Hepatocyte (in vitro differentiated cells): ENCODE measurements around the gene FCER2. TPM values are rescaled to one million over a fixed set of nuclear protein-coding genes. Genes with fewer than 3 reads are reported as not detected.
A peak's percentile ranks its signal among the peaks of the same experiment; 100 is the strongest.

ENCODE experiments used
- DNase-seq: peaks from one replicate; pipeline ENCODE4 v3.0.0-alpha.2; 2016; ENCODE audit warnings: low spot score
- H2AFZ ChIP-seq: fragments of 200-600 bp; sonication (generic); 2 replicates; pipeline ENCODE4 v1.6.0; 2016; ENCODE audit warnings: antibody characterized with exemption, mild to moderate bottlenecking
- H3K27ac ChIP-seq: fragments of 200-600 bp; sonication (generic); 2 replicates; pipeline ENCODE4 v1.5.1; 2016; ENCODE audit warnings: mild to moderate bottlenecking
- H3K27me3 ChIP-seq: fragments of 200-600 bp; sonication (generic); 2 replicates; pipeline ENCODE4 v1.6.1; 2016
- H3K36me3 ChIP-seq: fragments of 200-600 bp; sonication (generic); replicated peaks from 2 replicates; pipeline ENCODE4 v1.5.1; 2016; ENCODE audit warnings: low read depth; ENCODE audit not compliant: insufficient read depth
- H3K4me1 ChIP-seq: fragments of 200-600 bp; sonication (generic); 2 replicates; pipeline ENCODE4 v1.5.1; 2016; ENCODE audit warnings: mild to moderate bottlenecking, moderate library complexity; ENCODE audit not compliant: insufficient read depth
- H3K4me2 ChIP-seq: fragments of 200-600 bp; sonication (generic); 2 replicates; pipeline ENCODE4 v1.6.0; 2016
- H3K4me3 ChIP-seq: fragments of 200-600 bp; sonication (generic); 2 replicates; pipeline ENCODE4 v1.5.1; 2016; ENCODE audit warnings: mild to moderate bottlenecking
- H3K79me2 ChIP-seq: fragments of 200-600 bp; sonication (generic); 2 replicates; pipeline ENCODE4 v1.6.0; 2017; ENCODE audit warnings: mild to moderate bottlenecking
- H3K9me2 ChIP-seq: fragments of 200-600 bp; sonication (generic); replicated peaks from 2 replicates; pipeline ENCODE4 v1.6.0; 2017; ENCODE audit warnings: mild to moderate bottlenecking; ENCODE audit not compliant: insufficient read depth
- H3K9me3 ChIP-seq: fragments of 200-600 bp; sonication (generic); 2 replicates; pipeline ENCODE4 v1.5.1; 2016; ENCODE audit warnings: low read depth, mild to moderate bottlenecking
- H4K20me1 ChIP-seq: fragments of 200-600 bp; sonication (generic); 2 replicates; pipeline ENCODE4 v1.6.0; 2016; ENCODE audit warnings: mild to moderate bottlenecking; ENCODE audit not compliant: insufficient read depth, poor library complexity, severe bottlenecking
- CTCF ChIP-seq: fragments of 200-600 bp; sonication (generic); IDR thresholded peaks from 2 replicates; pipeline ENCODE4 v1.5.1; 2016; ENCODE audit warnings: antibody characterized with exemption, mild to moderate bottlenecking; ENCODE audit not compliant: poor library complexity
- EZH2 ChIP-seq: fragments of 200-600 bp; sonication (generic); IDR thresholded peaks from 2 replicates; pipeline ENCODE4 v1.6.1; 2016; ENCODE audit warnings: antibody characterized with exemption, mild to moderate bottlenecking, borderline replicate concordance
- EZH2phosphoT487 ChIP-seq: fragments of 200-600 bp; sonication (generic); IDR thresholded peaks from one replicate; pipeline ENCODE4 v1.6.1; 2018; ENCODE audit warnings: antibody characterized with exemption, mild to moderate bottlenecking, low read depth, moderate library complexity; ENCODE audit not compliant: unreplicated experiment, severe bottlenecking
- WGBS: methylation state at CpG from one replicate; pipeline ENCODE4 v1.1.6; 2016; ENCODE audit warnings: low lambda C conversion rate; ENCODE audit errors: missing lambda C conversion rate; 5-methylcytosine and 5-hydroxymethylcytosine counted together
- polyA plus RNA-seq: library from polyadenylated mRNA; unstranded; fragments of >200 nt; fragmentation: Nextera tagmentation; extraction: Ambion mirVana; gene quantifications from 2 replicates; pipeline ENCODE4 v1.2.1, GENCODE V29; 2016
- total RNA-seq: library from RNA; depleted of rRNA; stranded (reverse); fragments of >200 nt; gene quantifications from 2 replicates; pipeline ENCODE4 v1.2.3, GENCODE V29; 2014

Gene FCER2
- total and polyA plus RNA-seq, 2 experiments from 2014 or later = not detected

- TF ChIP-seq EZH2 (no peak), EZH2phosphoT487 (no peak), CTCF (no peak)
- no peak for DNase-seq
- H3K4me2 ChIP-seq = no peak overlapping the region
- no peak overlapping the region for H3K4me3 ChIP-seq
- no peak overlapping the region for H3K27ac ChIP-seq
- H3K79me2 ChIP-seq = no peaks in the 10 kb centered on the region
- H3K4me1 ChIP-seq = no peaks in the 10 kb centered on the region
- H2AFZ ChIP-seq = no peak overlapping the region
- no peaks in the 10 kb centered on the region for H3K9me3 ChIP-seq
- peaks cover 42% of the 10 kb centered on the region for H3K27me3 ChIP-seq
- H3K36me3 ChIP-seq = no peaks in the 10 kb centered on the region
- no peaks in the 10 kb centered on the region for H4K20me1 ChIP-seq
- WGBS = 61% methylated on average over 9 of the region's 9 CpGs
- no peaks in the 10 kb centered on the region for H3K9me2 ChIP-seq
Observed at GRCh38 chr19:7672522-7672921, 29.4 kb downstream of the FCER2 start.

GRCh38 chr19:7670790-7671189 is 31.1 kb downstream of the FCER2 start:
- no peaks in the 10 kb centered on the region for H3K79me2 ChIP-seq
- 42% methylated on average over 8 of the region's 9 CpGs for WGBS
- TF ChIP-seq EZH2phosphoT487 (no peak), CTCF (no peak), EZH2 (no peak)
- no peak for DNase-seq
- peak overlapping the region; percentile 71 for H3K4me2 ChIP-seq
- H3K36me3 ChIP-seq = no peaks in the 10 kb centered on the region
- H3K27ac ChIP-seq = no peak overlapping the region
- no peaks in the 10 kb centered on the region for H3K9me2 ChIP-seq
- H3K4me3 ChIP-seq = no peak overlapping the region
- no peaks in the 10 kb centered on the region for H3K4me1 ChIP-seq
- H3K27me3 ChIP-seq = peaks cover 42% of the 10 kb centered on the region
- no peaks in the 10 kb centered on the region for H4K20me1 ChIP-seq
- no peak overlapping the region for H2AFZ ChIP-seq
- no peaks in the 10 kb centered on the region for H3K9me3 ChIP-seq

- Histone ChIP-seq H3K9me2 (no peaks in the 10 kb centered on the region), H3K36me3 (no peaks in the 10 kb centered on the region), H3K4me3 (no peak overlapping the region), H4K20me1 (no peaks in the 10 kb centered on the region), H3K27me3 (peaks cover 42% of the 10 kb centered on the region), H2AFZ (no peak overlapping the region), H3K4me1 (no peaks in the 10 kb centered on the region), H3K4me2 (peak overlapping the region; percentile 71), H3K79me2 (no peaks in the 10 kb centered on the region), H3K27ac (no peak overlapping the region), H3K9me3 (no peaks in the 10 kb centered on the region)
- peak; percentile 50 for DNase-seq
- WGBS = 4% methylated on average over 37 of the region's 43 CpGs
- TF ChIP-seq EZH2 = no peak
- TF ChIP-seq EZH2phosphoT487 = no peak
- no peak for TF ChIP-seq CTCF
Observed at GRCh38 chr19:7670150-7670783, 31.7 kb downstream of the FCER2 start.
